ENCODE results near the gene SLC25A41.

Gene SLC25A41

GRCh38 chr19:6476896-6477431 lies 43.4 kb upstream of the SLC25A41 start:
- no peak for FAIRE-seq
- TF ChIP-seq CTCF (IDR thresholded peaks at IDR 0.05; ENCODE audit: insufficient read depth, missing control alignments) = no peak
- DNase-seq (ENCODE audit: insufficient read length, low spot score) = no peak

DNA sequence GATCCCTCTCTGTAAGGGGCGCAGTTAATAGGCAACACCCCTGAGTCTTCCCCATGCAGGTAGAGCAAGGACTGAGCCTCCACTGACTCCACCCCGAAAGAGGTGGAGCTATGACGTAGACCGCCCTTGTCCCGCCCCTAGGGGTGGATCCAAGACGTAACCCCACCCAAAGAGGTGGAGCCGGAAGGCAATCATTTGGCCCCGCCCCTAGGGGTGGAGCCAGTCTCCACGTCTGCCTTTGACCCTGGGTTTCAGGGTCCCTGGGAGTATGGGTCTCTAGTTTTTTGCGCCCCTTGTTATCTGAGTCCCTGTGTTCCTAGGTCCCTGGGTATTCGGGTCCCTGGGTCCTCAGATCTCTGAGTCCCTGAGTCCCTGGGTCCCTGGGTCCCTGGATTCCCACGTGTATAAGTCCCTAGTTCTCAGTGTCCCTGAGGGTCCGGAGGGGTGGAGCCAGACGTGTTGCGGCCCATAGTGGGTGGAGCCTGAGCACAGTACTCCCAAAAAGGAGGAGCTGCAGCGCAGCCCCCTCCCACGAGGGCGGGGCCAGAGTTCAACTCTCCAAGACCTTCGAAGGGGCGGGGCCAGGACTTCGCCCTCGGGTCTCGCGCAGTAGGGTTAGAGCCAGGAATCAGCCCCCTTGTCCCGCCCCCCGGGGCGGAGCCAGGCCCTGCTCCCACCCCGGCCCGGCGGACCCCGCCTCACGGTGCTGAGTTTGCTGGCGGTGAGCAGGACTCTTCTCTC lies 42.8 kb upstream of the SLC25A41 start:
- DNase-seq (ENCODE audit: insufficient read length, low spot score) (no peak), FAIRE-seq (no peak)
- no peak for TF ChIP-seq CTCF (IDR thresholded peaks at IDR 0.05; ENCODE audit: insufficient read depth, missing control alignments)

DNA sequence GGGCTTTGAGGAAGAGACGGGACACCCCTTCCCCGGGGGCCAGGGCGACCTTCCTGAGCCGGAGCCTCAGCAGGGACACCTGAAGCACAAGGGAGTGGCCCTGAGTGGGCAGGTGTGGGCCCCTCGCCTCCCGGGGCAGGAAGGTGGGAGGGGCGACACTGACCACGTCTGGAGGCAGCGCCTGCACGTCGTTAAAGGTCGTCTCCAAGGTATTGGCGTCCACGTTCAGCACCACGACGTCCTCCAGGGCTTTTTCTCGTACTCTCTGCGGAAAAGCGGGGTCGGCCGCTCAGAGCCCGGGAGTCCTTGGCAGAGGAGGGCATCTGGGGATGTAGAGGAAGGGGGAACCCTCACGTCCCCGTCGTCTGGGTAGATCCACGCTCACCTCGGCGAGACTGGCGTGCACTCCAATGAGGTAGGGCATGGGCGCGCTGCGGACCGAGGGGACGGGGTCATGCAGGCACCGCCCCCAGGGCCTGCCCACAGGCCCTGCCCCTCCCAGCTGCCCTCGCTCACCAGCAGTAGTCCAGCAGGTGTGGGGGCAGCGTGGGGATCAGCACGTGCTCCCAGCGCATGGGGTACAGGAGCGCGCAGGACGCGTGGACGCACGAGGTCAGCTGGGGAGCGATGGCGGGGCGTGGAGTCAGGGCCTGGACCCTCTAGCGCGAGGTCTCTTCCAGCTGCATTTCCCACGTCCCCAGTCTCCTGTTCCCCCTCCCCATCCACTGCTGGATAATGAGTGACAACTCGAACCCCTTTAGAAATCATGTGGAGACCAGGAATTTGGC lies 42.0 kb upstream of the SLC25A41 start:
- no peak for TF ChIP-seq CTCF (IDR thresholded peaks at IDR 0.05; ENCODE audit: insufficient read depth, missing control alignments)
- FAIRE-seq (no peak), DNase-seq (ENCODE audit: insufficient read length, low spot score) (no peak)

DNA sequence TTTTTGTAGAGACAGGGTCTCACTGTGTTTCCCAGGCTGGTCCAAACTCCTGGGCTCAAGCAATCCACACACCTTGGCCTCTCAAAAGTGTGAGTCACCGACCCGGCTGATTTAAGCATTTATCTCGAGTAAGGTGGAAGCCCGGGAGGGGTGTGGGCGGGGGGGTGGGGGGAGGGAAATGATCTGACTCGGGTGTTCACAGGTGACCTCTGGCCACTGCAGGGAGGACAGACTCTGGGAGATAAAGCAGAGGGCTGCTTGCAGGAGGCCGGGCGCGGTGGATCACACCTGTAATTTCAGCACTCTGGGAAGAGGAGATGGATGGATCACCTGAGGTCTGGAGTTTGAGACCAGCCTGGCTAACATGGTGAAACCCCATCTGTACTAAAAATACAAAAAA lies 40.1 kb upstream of the SLC25A41 start:
- FAIRE-seq (no peak), DNase-seq (ENCODE audit: insufficient read length, low spot score) (no peak)
- TF ChIP-seq CTCF (IDR thresholded peaks at IDR 0.05; ENCODE audit: insufficient read depth, missing control alignments) = no peak

- TF ChIP-seq CTCF (IDR thresholded peaks at IDR 0.05; ENCODE audit: insufficient read depth, missing control alignments) = no peak
- DNase-seq (ENCODE audit: insufficient read length, low spot score) (no peak), FAIRE-seq (no peak)
Measured at GRCh38 chr19:6472713-6473112, 39.1 kb upstream of the SLC25A41 start.

- FAIRE-seq = no peak
- no peak for TF ChIP-seq CTCF (IDR thresholded peaks at IDR 0.05; ENCODE audit: insufficient read depth, missing control alignments)
- no peak for DNase-seq (ENCODE audit: insufficient read length, low spot score)
Measured at GRCh38 chr19:6471076-6471475, 37.5 kb upstream of the SLC25A41 start.

DNA sequence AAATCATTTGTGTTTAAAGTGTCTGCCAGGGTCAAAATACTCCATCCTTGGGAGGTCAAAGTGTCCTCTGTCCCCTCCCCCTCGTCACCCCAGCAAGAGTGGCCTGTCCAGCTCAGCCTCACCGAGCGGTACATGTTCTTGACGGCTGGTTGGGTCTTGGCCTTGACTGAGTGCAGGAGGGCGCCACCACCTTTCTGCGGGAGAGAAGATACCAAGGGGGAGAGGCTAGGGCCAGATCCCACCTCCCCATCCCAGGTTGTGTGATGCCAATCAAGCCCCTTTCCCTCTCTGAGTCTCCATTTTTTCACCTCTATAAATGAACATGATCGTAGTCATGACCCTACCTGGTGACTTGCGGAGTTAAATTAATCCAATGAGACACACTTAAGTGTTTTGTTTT lies 36.6 kb upstream of the SLC25A41 start:
- no peak for DNase-seq (ENCODE audit: insufficient read length, low spot score)
- no peak for FAIRE-seq
- no peak for TF ChIP-seq CTCF (IDR thresholded peaks at IDR 0.05; ENCODE audit: insufficient read depth, missing control alignments)

Measured in D721Med (cell line).